Bronchial epithelial cell (primary cell): ENCODE data around the gene BCL7A. TPM values are rescaled to one million over a fixed set of nuclear protein-coding genes. Genes with fewer than 3 reads are reported as not detected.
A peak's percentile ranks its signal among the peaks of the same experiment; 100 is the strongest.

Source experiments
- DNase-seq: peaks from one replicate; pipeline ENCODE4 v3.0.0-alpha.2; 2010; ENCODE audit warnings: low read depth
- FAIRE-seq: peaks from 2 replicates; lab custom pipeline; 2011; peaks lifted over from hg19 to GRCh38; lab: Jason Lieb, UNC
- H3K27me3 ChIP-seq: 2 replicates; pipeline ENCODE4 v1.5.1; 2011; ENCODE audit warnings: low read length; ENCODE audit not compliant: control insufficient read depth, insufficient read depth
- H3K36me3 ChIP-seq: 2 replicates; pipeline ENCODE4 v1.5.1; 2011; ENCODE audit warnings: low read length; ENCODE audit not compliant: control insufficient read depth, insufficient read depth
- H3K4me3 ChIP-seq: 2 replicates; pipeline ENCODE4 v1.5.1; 2011; ENCODE audit warnings: mild to moderate bottlenecking, low read depth, low read length, control low read depth
- total RNA-seq: library from RNA; depleted of rRNA; stranded (reverse); fragments of >200 nt; gene quantifications from 2 replicates; pipeline ENCODE4 v1.2.1, GENCODE V29; 2014
- TF ChIP-seq, protein P1 (sequence below): IDR thresholded peaks from 2 replicates; pipeline ENCODE4 v1.5.1; 2011; ENCODE audit warnings: mild to moderate bottlenecking, moderate library complexity, low read length, control low read depth, inconsistent platforms; ENCODE audit not compliant: insufficient read depth, severe bottlenecking

Gene BCL7A
- total RNA-seq, 1 donor from 2014 or later: 17.1 TPM

DNA sequence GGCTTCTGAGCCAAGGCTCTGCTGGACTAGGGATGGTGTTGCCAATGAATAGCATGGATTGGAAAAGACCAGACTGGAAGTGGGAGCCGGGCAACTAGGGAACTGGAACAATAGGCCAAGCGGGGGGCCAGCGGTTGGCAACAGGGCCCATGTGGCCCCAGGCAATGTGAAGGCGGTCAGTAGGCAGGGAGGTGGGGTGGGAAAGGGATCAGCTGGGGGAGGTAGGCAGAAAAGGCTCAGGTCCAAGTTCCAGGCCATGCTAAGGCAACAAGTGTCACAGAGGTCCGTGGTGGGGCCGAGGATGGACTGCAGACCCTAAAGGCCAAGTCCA is 42.0 kb downstream of the BCL7A start:
- no peak overlapping the region for H3K4me3 ChIP-seq
- TF ChIP-seq, protein P1, sequence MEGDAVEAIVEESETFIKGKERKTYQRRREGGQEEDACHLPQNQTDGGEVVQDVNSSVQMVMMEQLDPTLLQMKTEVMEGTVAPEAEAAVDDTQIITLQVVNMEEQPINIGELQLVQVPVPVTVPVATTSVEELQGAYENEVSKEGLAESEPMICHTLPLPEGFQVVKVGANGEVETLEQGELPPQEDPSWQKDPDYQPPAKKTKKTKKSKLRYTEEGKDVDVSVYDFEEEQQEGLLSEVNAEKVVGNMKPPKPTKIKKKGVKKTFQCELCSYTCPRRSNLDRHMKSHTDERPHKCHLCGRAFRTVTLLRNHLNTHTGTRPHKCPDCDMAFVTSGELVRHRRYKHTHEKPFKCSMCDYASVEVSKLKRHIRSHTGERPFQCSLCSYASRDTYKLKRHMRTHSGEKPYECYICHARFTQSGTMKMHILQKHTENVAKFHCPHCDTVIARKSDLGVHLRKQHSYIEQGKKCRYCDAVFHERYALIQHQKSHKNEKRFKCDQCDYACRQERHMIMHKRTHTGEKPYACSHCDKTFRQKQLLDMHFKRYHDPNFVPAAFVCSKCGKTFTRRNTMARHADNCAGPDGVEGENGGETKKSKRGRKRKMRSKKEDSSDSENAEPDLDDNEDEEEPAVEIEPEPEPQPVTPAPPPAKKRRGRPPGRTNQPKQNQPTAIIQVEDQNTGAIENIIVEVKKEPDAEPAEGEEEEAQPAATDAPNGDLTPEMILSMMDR: no peak
- no peak for DNase-seq
- FAIRE-seq: no peak
- H3K36me3 ChIP-seq: peaks cover 10% of the 10 kb centered on the region
- H3K27me3 ChIP-seq: no peaks in the 10 kb centered on the region

DNA sequence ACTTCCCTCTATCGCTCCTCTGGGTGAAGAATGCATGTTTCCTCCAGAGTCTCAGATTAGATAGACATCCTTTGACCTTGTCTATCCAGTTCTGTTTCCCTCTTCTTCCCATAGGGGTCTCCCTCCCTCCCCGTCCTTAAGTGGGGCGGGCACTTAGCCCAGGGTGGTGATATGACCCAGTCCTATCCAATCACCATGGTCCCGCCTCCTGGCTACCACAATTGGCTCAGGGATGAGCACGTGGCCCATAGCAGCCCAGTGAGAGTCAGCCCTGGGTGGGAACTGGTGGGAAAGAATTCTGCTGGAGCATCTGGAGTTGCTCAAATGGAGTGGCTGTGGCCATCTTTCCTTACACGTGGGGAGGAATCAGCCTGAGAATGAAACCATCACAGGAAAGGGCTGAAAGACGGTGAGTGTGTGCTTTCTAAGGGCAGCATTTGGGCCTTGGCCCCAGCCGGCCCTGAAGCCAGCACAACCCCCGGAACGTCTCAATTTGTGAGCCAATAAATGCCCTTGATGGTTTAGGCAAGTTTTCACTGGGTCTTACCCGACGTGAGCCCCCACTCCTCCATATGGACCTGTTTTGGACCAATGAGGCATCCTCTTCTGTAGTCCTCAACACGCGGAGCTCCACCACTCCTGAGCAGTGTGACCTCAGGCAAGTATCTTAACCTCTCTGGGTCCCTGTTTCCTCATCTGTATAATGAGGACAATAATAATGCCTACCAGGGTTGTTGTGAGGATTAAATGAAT is 42.5 kb downstream of the BCL7A start:
- DNase-seq (peak; percentile 76), FAIRE-seq (no peak)
- H3K27me3 ChIP-seq: no peaks in the 10 kb centered on the region
- TF ChIP-seq, protein P1: peak; percentile 25
- H3K4me3 ChIP-seq: no peak overlapping the region
- peaks cover 8% of the 10 kb centered on the region for H3K36me3 ChIP-seq

DNA sequence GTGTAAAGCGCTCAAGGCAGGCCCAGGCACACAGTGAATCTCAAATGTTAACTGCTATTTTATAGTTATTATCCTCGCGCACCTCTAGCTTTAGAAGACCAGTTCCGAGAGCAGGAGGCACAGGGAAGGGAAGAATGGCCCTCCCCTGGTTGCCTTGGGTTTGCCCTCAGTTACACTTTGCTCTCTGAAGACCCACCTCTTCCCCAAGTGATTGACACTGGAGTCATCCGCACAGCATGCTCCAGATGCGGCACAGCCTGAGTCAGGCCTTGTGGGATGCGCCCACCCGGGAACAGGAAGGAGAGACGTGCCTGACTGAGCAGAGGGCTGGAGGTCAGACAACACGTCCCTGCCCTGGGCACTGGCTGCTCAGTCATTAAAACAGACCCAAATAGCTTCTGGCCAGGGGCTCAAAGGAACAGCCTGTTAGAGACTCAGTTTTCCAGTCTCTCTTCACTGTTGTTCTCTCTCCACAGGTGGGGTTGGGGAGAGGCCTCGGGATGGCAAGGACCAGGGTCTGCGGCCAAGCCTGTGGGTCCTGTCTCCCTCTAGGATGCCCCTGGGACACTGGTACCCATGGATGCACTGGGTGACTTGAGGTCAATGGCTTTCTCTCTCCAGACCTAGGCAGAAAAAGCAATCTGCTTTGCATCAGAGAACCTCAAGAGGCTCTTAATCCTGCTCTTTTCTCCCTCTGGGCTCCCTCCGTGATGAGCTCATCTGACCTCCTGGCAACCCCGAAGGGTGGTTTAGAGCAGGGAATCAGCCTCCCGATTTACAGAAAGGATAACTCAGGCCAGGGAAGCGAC is 43.3 kb downstream of the BCL7A start:
- FAIRE-seq (no peak), DNase-seq (peak; percentile 65)
- TF ChIP-seq, protein P1: no peak
- H3K27me3 ChIP-seq: no peaks in the 10 kb centered on the region
- H3K36me3 ChIP-seq: peaks cover 4% of the 10 kb centered on the region
- H3K4me3 ChIP-seq: no peak overlapping the region

DNA sequence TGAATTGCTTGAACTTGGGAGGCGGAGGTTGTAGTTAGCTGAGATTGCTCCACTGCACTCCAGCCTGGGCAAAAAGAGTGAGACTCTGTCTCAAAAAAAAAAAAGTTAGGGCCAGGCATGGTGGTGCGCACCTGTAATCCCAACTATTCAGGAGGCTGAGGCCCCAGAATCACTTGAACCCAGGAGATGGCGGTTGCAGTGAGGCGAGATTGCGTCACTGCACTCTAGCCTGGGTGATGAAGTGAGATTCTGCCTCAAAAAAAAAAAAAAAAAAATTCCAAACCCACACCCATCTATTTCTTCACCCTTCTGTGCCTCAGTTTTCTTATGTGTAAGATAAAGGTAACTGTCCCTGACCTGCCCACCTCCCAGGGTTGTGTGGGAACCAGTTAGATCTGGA is 45.9 kb downstream of the BCL7A start:
- FAIRE-seq (no peak), DNase-seq (no peak)
- TF ChIP-seq, protein P1: no peak
- no peak overlapping the region for H3K4me3 ChIP-seq
- H3K27me3 ChIP-seq: no peaks in the 10 kb centered on the region
- H3K36me3 ChIP-seq: no peaks in the 10 kb centered on the region

DNA sequence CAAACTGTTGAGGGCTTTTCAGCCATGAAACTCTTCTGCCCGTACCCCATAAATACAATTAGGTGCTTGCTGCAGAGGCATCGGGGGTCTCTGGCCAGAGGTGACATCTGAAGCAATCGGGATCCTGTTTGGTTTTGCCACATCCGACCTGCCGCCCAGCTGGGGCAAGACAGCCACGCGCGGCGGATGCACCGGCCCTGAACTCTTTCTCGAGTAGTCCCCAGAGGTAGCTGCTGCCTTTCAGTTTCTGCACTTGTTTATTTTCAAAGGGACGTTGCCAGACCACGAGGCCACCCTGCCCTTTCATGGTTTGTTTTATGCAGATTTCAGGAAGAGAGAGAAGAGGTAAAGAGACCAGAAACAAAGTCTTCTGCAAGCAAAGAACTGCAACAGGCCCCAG is 46.3 kb downstream of the BCL7A start:
- TF ChIP-seq, protein P1: no peak
- Histone ChIP-seq H3K36me3 (no peaks in the 10 kb centered on the region), H3K27me3 (no peaks in the 10 kb centered on the region), H3K4me3 (no peak overlapping the region)
- DNase-seq: no peak
- no peak for FAIRE-seq
